ENCODE results near the gene LEAP2. TPM values are rescaled to one million over a fixed set of nuclear protein-coding genes. Genes with fewer than 3 reads are reported as not detected.

Gene LEAP2
- total RNA-seq, 1 donor from 2014 or later: 1.9 TPM

- no peaks in the 10 kb centered on the region for H3K9me3 ChIP-seq (replicated peaks)
- no peak for DNase-seq
- H3K4me3 ChIP-seq: no peak overlapping the region
- H3K27ac ChIP-seq (replicated peaks): no peak overlapping the region
- TF ChIP-seq CTCF (IDR thresholded peaks at IDR 0.05; ENCODE audit: borderline replicate concordance): no peak
- no peaks in the 10 kb centered on the region for H3K27me3 ChIP-seq (ENCODE audit: low read depth)
- peaks cover 38% of the 10 kb centered on the region for H3K4me1 ChIP-seq
- H3K36me3 ChIP-seq: peaks cover 4% of the 10 kb centered on the region
- intact Hi-C loops (cut with micrococcal nuclease): no loop called here
Measured at GRCh38 chr5:132827943-132828673, 45.4 kb upstream of the LEAP2 start.

GRCh38 chr5:132828846-132829494 is 44.5 kb upstream of the LEAP2 start:
- Histone ChIP-seq H3K4me1 (peaks cover 36% of the 10 kb centered on the region), H3K36me3 (peaks cover 4% of the 10 kb centered on the region), H3K27ac (replicated peaks) (no peak overlapping the region), H3K27me3 (ENCODE audit: low read depth) (no peaks in the 10 kb centered on the region), H3K4me3 (peak overlapping the region; percentile 94), H3K9me3 (replicated peaks) (no peaks in the 10 kb centered on the region)
- no peak for TF ChIP-seq CTCF (IDR thresholded peaks at IDR 0.05; ENCODE audit: borderline replicate concordance)
- intact Hi-C loops (cut with micrococcal nuclease): no loop called here
- no peak for DNase-seq

- DNase-seq: peak; percentile 74
- H3K27ac ChIP-seq (replicated peaks): peak overlapping the region; percentile 91
- H3K36me3 ChIP-seq: no peaks in the 10 kb centered on the region
- peak; percentile 98 for TF ChIP-seq CTCF (IDR thresholded peaks at IDR 0.05; ENCODE audit: borderline replicate concordance)
- H3K27me3 ChIP-seq (ENCODE audit: low read depth): no peaks in the 10 kb centered on the region
- H3K9me3 ChIP-seq (replicated peaks): no peaks in the 10 kb centered on the region
- peaks cover 36% of the 10 kb centered on the region for H3K4me1 ChIP-seq
- intact Hi-C loops (cut with micrococcal nuclease): no loop called here
- H3K4me3 ChIP-seq: peak overlapping the region; percentile 94
Measured at GRCh38 chr5:132829742-132830435, 43.6 kb upstream of the LEAP2 start.

GRCh38 chr5:132830436-132831094 is 42.9 kb upstream of the LEAP2 start, which contains the start of gene SHROOM1:
Gene SHROOM1, minus strand, starts transcription at chr5:132830647. Its CDS starts 4,507 bp downstream, at chr5:132826140.
- H3K4me3 ChIP-seq: peak within 1 kb of the TSS; percentile 94
- no peaks in the 10 kb centered on the region for H3K27me3 ChIP-seq (ENCODE audit: low read depth)
- intact Hi-C loops (cut with micrococcal nuclease): no loop called here
- TF ChIP-seq CTCF (IDR thresholded peaks at IDR 0.05; ENCODE audit: borderline replicate concordance): no peak
- peak within 1 kb of the TSS; percentile 91 for H3K27ac ChIP-seq (replicated peaks)
- H3K9me3 ChIP-seq (replicated peaks): no peaks in the 10 kb centered on the region
- peak; percentile 69 for DNase-seq
- H3K4me1 ChIP-seq: peaks cover 36% of the 10 kb centered on the region
- H3K36me3 ChIP-seq: no peaks in the 10 kb centered on the region
